HepG2 (cell line): Measurements from ENCODE around the gene TMC4. TPM values are rescaled to one million over a fixed set of nuclear protein-coding genes. Genes with fewer than 3 reads are reported as not detected.

Experiments
- DNMT3B ChIP-seq: conservative IDR thresholded peaks from 2 replicates; pipeline ENCODE4 v1.6.1; 2016; ENCODE audit warnings: missing biosample characterization, control low read depth
- ETV6 ChIP-seq: sonication (generic); formaldehyde crosslinking; conservative IDR thresholded peaks from 2 replicates; pipeline ENCODE4 v1.4.0; 2020; ENCODE audit warnings: missing genetic modification reagents
- EZH2 ChIP-seq: conservative IDR thresholded peaks from 2 replicates; pipeline ENCODE4 v1.6.1; 2012; ENCODE audit warnings: mild to moderate bottlenecking, low read depth, low read length, moderate library complexity
- FOXP1 ChIP-seq, 2 experiments: fragments of 450-650 bp in 1 of 2; IDR thresholded peaks; 2 replicates each; pipeline ENCODE4 v1.6.1; 2017 to 2018; ENCODE audit warnings: antibody characterized with exemption in 1 of 2
- GATAD1 ChIP-seq: IDR thresholded peaks from 2 replicates; pipeline ENCODE4 v1.6.1; 2016; ENCODE audit warnings: missing genetic modification reagents, missing compliant biosample characterization
- GMEB2 ChIP-seq: IDR thresholded peaks from 2 replicates; pipeline ENCODE4 v1.6.1; 2016; ENCODE audit warnings: missing biosample characterization, missing genetic modification reagents, low read depth
- HMG20B ChIP-seq: conservative IDR thresholded peaks from 2 replicates; pipeline ENCODE4 v1.6.1; 2016; ENCODE audit warnings: missing genetic modification reagents, missing compliant biosample characterization
- HOXA7 ChIP-seq: sonication (generic); formaldehyde crosslinking; IDR thresholded peaks from 2 replicates; pipeline ENCODE4 v1.8.1; 2022; ENCODE audit warnings: mild to moderate bottlenecking, missing genetic modification reagents, moderate library complexity
- MIER2 ChIP-seq: IDR thresholded peaks from 2 replicates; pipeline ENCODE4 v1.6.1; 2016; ENCODE audit warnings: missing biosample characterization, missing genetic modification reagents
- NBN ChIP-seq: fragments of 450-650 bp; conservative IDR thresholded peaks from 2 replicates; pipeline ENCODE4 v1.6.1; 2017
- NONO ChIP-seq, 2 experiments: fragments of 450-650 bp in 1 of 2; sonication (generic) in 1 of 2; formaldehyde crosslinking in 1 of 2; IDR thresholded peaks in 1 of 2; conservative IDR thresholded peaks in 1 of 2; 2 replicates each; pipeline versions ENCODE4 v1.6.1 to v1.8.0; 2017 to 2022; ENCODE audit warnings: mild to moderate bottlenecking in 1 of 2, missing genetic modification reagents in 1 of 2, moderate library complexity in 1 of 2
- NR2F6 ChIP-seq, 2 experiments: IDR thresholded peaks; 2 replicates each; pipeline ENCODE4 v1.6.1; 2016; ENCODE audit warnings: antibody characterized with exemption in 1 of 2, mild to moderate bottlenecking in 1 of 2
- PPARG ChIP-seq: conservative IDR thresholded peaks from 2 replicates; pipeline ENCODE4 v1.6.1; 2016; ENCODE audit warnings: missing biosample characterization, missing genetic modification reagents
- TFE3 ChIP-seq: IDR thresholded peaks from 2 replicates; pipeline ENCODE4 v1.6.1; 2016
- ZBTB33 ChIP-seq: sonication (generic); formaldehyde crosslinking; IDR thresholded peaks from 2 replicates; pipeline ENCODE4 v1.4.0; 2020; ENCODE audit warnings: missing genetic modification reagents
- ZNF224 ChIP-seq: sonication (generic); formaldehyde crosslinking; IDR thresholded peaks from 2 replicates; pipeline ENCODE4 v1.5.0; 2020; ENCODE audit warnings: mild to moderate bottlenecking, missing genetic modification reagents
- ZNF264 ChIP-seq: sonication (generic); formaldehyde crosslinking; IDR thresholded peaks from 2 replicates; pipeline ENCODE4 v1.4.0; 2020; ENCODE audit warnings: missing genetic modification reagents
- ZNF282 ChIP-seq: fragments of 450-650 bp; IDR thresholded peaks from 2 replicates; pipeline ENCODE4 v1.6.1; 2018; ENCODE audit not compliant: partially characterized antibody
- ZNF367 ChIP-seq: sonication (generic); formaldehyde crosslinking; IDR thresholded peaks from 2 replicates; pipeline ENCODE4 v1.4.0; 2020; ENCODE audit warnings: missing genetic modification reagents, borderline replicate concordance
- ZNF563 ChIP-seq: sonication (generic); formaldehyde crosslinking; IDR thresholded peaks from 2 replicates; pipeline ENCODE4 v1.8.0; 2022; ENCODE audit warnings: mild to moderate bottlenecking, moderate library complexity, missing genetic modification reagents
- ZNF740 ChIP-seq: sonication (generic); formaldehyde crosslinking; IDR thresholded peaks from 2 replicates; pipeline ENCODE4 v1.4.0; 2020; ENCODE audit warnings: missing genetic modification reagents
- polyA plus RNA-seq, 8 experiments: library from polyadenylated mRNA; depleted of rRNA in 3 of 8; stranded (reverse) in 7 of 8; unstranded in 1 of 8; fragments of >200 nt; fragmentation: Illumina TruSeq in 4 of 8; extraction: Trizol in 4 of 8; gene quantifications; 2 replicates each; pipeline versions ENCODE4 v1.2.1 to v1.2.3, GENCODE V29; 2011 to 2016; ENCODE audit warnings: low read depth in 4 of 8, missing spikeins in 1 of 8, mixed read lengths in 1 of 8; ENCODE audit not compliant: insufficient read depth in 1 of 8
- total RNA-seq, 5 experiments: library from RNA; depleted of rRNA; stranded (reverse); fragments of >200 nt; fragmentation: Illumina TruSeq; extraction: Trizol; gene quantifications; 2 replicates each; pipeline ENCODE4 v1.2.3, GENCODE V29; 2016; ENCODE audit warnings: low read depth in 1 of 5
- TF ChIP-seq, protein P1 (sequence below): sonication (generic); formaldehyde crosslinking; IDR thresholded peaks from 2 replicates; pipeline ENCODE4 v1.5.1; 2020; ENCODE audit warnings: mild to moderate bottlenecking, missing genetic modification reagents, moderate library complexity

The TMC4 gene
- total and polyA plus RNA-seq, 2 of the 13 experiments (the other 11 are each of a cell fraction or from before 2014, with no cell fraction given), result 0.13 to 0.24 TPM

- no peak for TF ChIP-seq ZNF282
- no peak for TF ChIP-seq GMEB2 (CRISPR knock-in tag)
- TF ChIP-seq EZH2, result no peak
- TF ChIP-seq NONO (IDR thresholded peaks at IDR 0.05), result no peak
- TF ChIP-seq NONO (CRISPR knock-in tag; conservative IDR thresholded peaks at IDR 0.05), result peak; percentile 81
- TF ChIP-seq HOXA7 (CRISPR knock-in tag), result no peak
- TF ChIP-seq GATAD1 (CRISPR knock-in tag), result peak; percentile 46; the same call in 1 of the 2 replicates
- 0 out of 2 replicates have a peak, but pooled peaks have one; percentile 74 for TF ChIP-seq DNMT3B (CRISPR knock-in tag)
- TF ChIP-seq HMG20B, result peak; percentile 73; the same call in 1 of the 2 replicates
- TF ChIP-seq, protein P1, sequence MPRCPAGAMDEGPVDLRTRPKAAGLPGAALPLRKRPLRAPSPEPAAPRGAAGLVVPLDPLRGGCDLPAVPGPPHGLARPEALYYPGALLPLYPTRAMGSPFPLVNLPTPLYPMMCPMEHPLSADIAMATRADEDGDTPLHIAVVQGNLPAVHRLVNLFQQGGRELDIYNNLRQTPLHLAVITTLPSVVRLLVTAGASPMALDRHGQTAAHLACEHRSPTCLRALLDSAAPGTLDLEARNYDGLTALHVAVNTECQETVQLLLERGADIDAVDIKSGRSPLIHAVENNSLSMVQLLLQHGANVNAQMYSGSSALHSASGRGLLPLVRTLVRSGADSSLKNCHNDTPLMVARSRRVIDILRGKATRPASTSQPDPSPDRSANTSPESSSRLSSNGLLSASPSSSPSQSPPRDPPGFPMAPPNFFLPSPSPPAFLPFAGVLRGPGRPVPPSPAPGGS (CRISPR knock-in tag), result no peak
- TF ChIP-seq NR2F6 (IDR thresholded peaks at IDR 0.05), result peak; percentile 53; the same call in 1 of the 2 replicates
- TF ChIP-seq NR2F6 (CRISPR knock-in tag; IDR thresholded peaks at IDR 0.05), result peak; percentile 83; the same call in 1 of the 2 replicates
- peak; percentile 67 for TF ChIP-seq TFE3 (CRISPR knock-in tag)
- TF ChIP-seq ZBTB33 (CRISPR knock-in tag), result peak; percentile 35; the same call in 1 of the 2 replicates
- TF ChIP-seq ZNF563 (CRISPR knock-in tag), result no peak
- TF ChIP-seq PPARG (CRISPR knock-in tag), result peak; percentile 92
- TF ChIP-seq ZNF264 (CRISPR knock-in tag), result peak; percentile 48; the same call in 1 of the 2 replicates
- TF ChIP-seq ZNF740 (CRISPR knock-in tag), result no peak; the same call in 1 of the 2 replicates
- peak; percentile 37; the same call in 1 of the 2 replicates for TF ChIP-seq MIER2
- TF ChIP-seq FOXP1 (IDR thresholded peaks at IDR 0.05), result no peak
- TF ChIP-seq FOXP1 (CRISPR knock-in tag; IDR thresholded peaks at IDR 0.05), result peak; percentile 79
- no peak for TF ChIP-seq ETV6 (CRISPR knock-in tag)
- TF ChIP-seq ZNF367 (CRISPR knock-in tag), result no peak
- TF ChIP-seq NBN, result no peak
- TF ChIP-seq ZNF224 (CRISPR knock-in tag), result no peak
Observed at GRCh38 chr19:54209811-54210494, 37.0 kb upstream of the TMC4 start (continued).
